ENCODE results near the gene CMIP.

- TF ChIP-seq CTCF (IDR thresholded peaks at IDR 0.05) (no peak), POLR2A (IDR thresholded peaks at IDR 0.05) (no peak), EP300 (IDR thresholded peaks at IDR 0.05) (no peak)
Observed at GRCh38 chr16:81566086-81567007, 121.7 kb downstream of the CMIP start.
